CMK (cell line): ENCODE measurements around the gene LIPI.
"Not testable (repeated sequence)": the region's sequence is repeated elsewhere in the genome, so short reads cannot be mapped to it uniquely, and the experiment has no call there.

ENCODE experiments used
- DNase-seq: peaks from one replicate; pipeline ENCODE4 v3.0.0-alpha.2; 2010; ENCODE audit warnings: low read depth

LIPI gene

GRCh38 chr21:14210738-14211137, at the start of gene LIPI:
LIPI (minus strand) TSS chr21:14210955; CDS start chr21:14210845, 110 bp downstream.
- no peak for DNase-seq

DNA sequence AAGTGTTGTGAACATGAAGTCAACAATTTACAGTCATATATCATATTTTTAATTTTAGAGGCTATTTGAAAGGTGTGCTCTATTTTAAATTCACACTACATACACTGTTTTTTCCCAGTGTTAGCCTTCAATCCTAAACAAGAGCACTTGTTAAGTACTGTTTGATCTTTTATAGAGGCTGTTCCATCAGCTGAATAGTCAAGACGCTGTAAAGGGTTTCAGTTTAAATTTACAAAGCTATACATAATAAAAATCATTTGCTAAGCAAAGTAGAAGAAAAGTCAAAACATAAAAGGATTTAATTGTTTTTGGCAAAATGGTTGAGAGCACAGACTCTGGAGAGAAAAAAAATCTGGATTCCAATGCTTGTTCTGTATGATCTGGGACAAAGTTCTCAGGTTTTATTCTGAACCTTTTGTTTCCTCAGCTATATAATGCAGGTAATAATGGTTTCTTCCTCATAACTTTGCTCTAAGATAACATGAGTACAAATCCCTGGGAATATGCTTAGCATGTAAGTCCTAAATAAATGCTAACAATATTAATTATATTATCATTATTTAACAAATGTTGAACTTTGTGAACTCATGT, 49.5 kb upstream of the LIPI start:
- DNase-seq = no peak

GRCh38 chr21:14259747-14260146, 49.0 kb upstream of the LIPI start:
- DNase-seq = no peak

- DNase-seq = no peak
Observed at GRCh38 chr21:14251336-14251735, 40.6 kb upstream of the LIPI start.

DNA sequence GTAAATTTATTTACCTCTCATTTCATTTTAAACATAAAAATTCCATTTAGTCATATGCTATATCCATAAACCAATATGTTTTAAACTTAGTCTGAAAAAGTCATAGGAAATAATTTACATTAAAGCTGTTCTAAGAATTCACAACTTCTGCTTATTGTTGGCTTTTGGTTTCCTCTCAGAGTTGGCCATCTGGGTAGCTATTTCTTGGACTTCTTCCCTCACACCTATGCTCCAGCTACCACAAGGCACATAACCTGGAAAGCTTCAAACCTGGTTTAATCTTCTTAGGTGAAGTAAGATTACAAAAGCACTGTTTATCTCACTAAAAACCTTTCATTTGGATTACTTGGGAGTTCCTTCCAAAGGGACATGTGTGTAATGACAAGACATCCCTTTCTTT, 35.0 kb upstream of the LIPI start:
- DNase-seq = no peak

DNA sequence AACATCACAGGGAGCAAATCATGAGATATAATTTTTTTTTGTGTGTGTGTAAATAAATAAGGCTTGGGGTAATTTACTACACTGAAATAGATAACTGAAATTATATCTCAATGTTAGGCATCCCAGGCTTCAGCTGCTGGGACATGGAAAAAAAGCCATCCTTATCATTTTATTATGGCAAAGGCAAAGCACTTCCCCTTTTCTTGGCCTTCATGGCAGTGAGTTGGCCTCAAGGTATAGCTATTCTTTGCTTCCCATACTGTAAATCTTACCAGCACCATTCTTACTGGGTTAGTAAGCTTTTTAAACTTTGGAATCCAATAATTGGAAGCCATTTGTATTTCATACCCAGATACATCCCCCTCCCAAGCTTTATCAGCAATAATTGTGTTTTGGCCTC, 34.2 kb upstream of the LIPI start:
- DNase-seq = no peak

- DNase-seq = no peak
Observed at GRCh38 chr21:14243874-14244273, 33.1 kb upstream of the LIPI start.

- DNase-seq = no peak
Observed at GRCh38 chr21:14243461-14243860, 32.7 kb upstream of the LIPI start.

DNA sequence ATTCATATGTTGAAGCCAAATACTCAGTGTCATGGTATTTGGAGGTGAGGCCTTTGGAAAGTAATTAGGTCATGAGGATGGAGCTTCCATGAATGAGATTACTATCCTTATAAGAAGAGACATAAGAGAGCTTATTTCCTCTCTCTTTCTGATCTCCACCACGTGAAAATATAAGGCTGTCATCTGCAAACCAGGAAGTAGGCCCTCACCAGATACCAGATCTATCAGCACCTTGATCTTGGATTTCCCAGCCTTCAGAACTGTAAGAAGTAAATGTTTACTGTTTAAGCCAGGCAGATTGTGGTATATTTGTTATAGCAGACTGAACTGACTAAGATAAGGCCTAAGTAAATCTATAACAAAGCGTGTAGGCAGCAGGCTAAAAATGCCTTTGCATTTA, 30.5 kb upstream of the LIPI start:
- peak; percentile 33 for DNase-seq

DNA sequence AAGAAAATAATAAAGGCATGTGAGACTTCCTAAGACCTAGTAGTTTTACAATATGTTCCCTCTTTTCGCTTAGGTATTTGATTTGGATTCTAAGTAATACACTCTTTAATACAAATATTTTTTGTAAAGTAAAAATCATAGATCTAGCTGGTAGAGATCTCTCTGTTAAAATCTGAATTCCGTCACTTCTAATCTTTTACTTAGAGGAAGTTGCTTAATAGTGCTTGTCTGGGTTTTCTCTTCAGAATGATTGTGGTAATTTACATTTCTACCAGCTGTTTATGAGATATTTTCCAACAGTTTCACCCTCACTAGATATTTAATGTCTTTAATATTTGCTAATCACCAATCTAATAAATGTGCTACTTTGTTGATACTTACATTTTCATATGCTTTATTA, 28.5 kb upstream of the LIPI start:
- DNase-seq = no peak

- no peak for DNase-seq
Observed at GRCh38 chr21:14236180-14236579, 25.4 kb upstream of the LIPI start.

DNA sequence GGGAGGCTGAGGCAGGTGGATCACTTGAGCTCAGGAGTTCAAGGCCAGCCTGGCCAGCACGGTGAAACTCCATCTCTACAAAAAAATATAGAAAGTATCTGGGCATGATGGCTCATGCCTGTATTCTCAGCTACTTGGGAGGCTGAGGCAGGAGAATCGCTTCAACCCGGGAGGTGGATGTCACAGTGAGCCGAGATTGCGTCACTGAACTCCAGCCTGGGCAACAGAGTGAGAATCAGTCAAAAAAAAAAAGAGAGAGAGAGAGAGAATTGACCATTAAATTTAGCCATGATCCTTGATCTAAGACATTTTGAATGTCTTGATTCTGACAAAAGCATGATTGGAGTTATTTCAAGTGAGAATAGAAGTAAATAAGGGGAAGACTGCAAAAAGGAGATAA, 24.3 kb upstream of the LIPI start:
- no peak for DNase-seq

GRCh38 chr21:14229399-14229798, 18.6 kb upstream of the LIPI start:
- DNase-seq = no peak

GRCh38 chr21:14223365-14223764, 12.6 kb upstream of the LIPI start:
- DNase-seq = no peak

GRCh38 chr21:14215971-14216641, 5.4 kb upstream of the LIPI start, which contains the start of gene RBM11:
RBM11 (plus strand) TSS chr21:14216157; CDS start chr21:14216187, 30 bp downstream.
- peak; percentile 56 for DNase-seq

GRCh38 chr21:14213164-14213563, 2.4 kb upstream of the LIPI start:
- DNase-seq = no peak

DNA sequence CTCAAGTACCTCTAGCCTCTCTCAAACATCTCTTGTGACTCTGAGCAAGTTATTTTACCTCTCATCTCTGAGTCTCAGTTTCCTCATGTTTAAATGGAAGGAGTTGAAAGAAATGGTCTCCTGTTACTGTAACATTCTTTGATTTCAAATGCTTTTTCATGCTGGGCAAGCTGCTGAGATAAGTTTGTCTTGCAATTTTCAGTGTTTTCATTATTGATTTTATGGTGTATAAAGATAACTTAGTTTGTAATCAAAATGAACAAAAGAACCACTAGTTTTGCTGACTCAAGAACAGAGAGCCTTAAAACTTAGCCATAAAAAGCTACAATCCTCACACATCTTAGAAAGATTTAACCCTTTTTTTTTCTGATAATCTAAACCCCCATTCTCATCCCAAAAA, 4.5 kb downstream of the LIPI start:
- DNase-seq = no peak

- DNase-seq = not testable (repeated sequence)
Observed at GRCh38 chr21:14166463-14167223, 44.1 kb downstream of the LIPI start.

DNA sequence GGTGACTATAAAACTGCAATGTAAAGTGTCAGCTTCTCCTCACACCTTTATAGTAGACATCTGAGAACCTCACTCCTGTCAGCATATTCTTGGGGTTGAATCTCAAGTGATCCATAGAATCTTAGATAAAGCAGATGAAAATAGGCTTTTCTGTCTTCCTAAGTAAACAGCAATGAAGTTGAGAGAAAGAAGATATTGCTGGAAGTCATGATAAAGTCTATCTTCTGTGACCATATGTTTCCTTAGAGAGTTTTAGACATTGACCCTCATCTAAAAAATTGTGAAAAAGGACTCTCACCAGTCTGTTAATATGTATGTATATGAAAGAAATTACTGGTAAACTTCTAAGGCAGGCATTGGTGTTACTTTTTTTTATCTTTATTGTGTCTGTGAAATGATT, 66.8 kb downstream of the LIPI start:
- DNase-seq = peak; percentile 62

- no peak for DNase-seq
Observed at GRCh38 chr21:14124266-14124665, 86.5 kb downstream of the LIPI start.

DNA sequence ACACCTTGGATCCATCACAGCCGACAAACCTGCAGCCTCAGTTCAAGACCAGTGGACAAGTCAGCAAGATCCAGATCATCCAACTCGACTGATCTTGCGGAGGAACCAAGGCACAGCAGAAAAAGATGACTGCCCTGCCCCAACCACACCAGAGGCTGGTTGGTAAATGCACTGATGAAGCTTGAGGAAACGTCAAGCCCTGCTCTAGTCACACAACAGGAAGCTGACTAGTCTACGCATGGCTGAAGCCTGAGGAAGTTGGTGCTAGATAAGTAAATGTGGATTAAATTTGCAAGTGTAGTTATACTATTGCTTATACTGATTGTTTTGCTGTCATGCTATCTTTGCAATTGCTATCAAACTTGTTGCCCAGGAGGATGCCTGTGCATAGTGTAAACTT, 89.0 kb downstream of the LIPI start:
- DNase-seq = peak; percentile 39

GRCh38 chr21:14120091-14120734, 90.5 kb downstream of the LIPI start:
- DNase-seq = peak; percentile 42

GRCh38 chr21:14119038-14119437, 91.7 kb downstream of the LIPI start:
- DNase-seq = no peak
